IMR-90 (cell line): ENCODE measurements around the gene KCNJ10. TPM values are rescaled to one million over a fixed set of nuclear protein-coding genes. Genes with fewer than 3 reads are reported as not detected.

Experiments
- ATAC-seq: fragments of 200-7000 bp; cut with Tn5 transposase; 2 replicates; pipeline ENCODE4 v1.9.1; 2020; ENCODE audit warnings: low read depth, mild to moderate bottlenecking, moderate library complexity
- BruUV-seq: library from RNA; stranded (reverse); fragments of 400-500 nt; replicated peaks from 2 replicates; lab custom pipeline; 2021; lab: Mats Ljungman, UMichigan
- CTCF ChIA-PET: fragments of 300-600 bp; formaldehyde crosslinking; extraction: SDS; loops from one replicate; lab custom pipeline; 2021; ENCODE audit warnings: antibody characterized with exemption; lab: Yijun Ruan, JAX
- POLR2A ChIA-PET: fragments of 300-600 bp; sonication (Branson Sonifier 250); formaldehyde crosslinking; loops from one replicate; lab custom pipeline; 2022; ENCODE audit warnings: antibody characterized with exemption; ENCODE audit not compliant: unreplicated experiment; lab: Charles Lee
- DNase-seq: peaks from one replicate; pipeline ENCODE4 v3.0.0; 2013
- H2AFZ ChIP-seq: replicated peaks from 2 replicates; pipeline ENCODE3; 2013; ENCODE audit warnings: low read length, mild to moderate bottlenecking; ENCODE audit not compliant: poor library complexity
- H2AK5ac ChIP-seq: 2 replicates; pipeline ENCODE4 v1.6.1; 2013; ENCODE audit warnings: low read depth, low read length, inconsistent platforms
- H2AK9ac ChIP-seq: replicated peaks from 2 replicates; pipeline ENCODE3; 2013; ENCODE audit warnings: mild to moderate bottlenecking, low read depth, low read length, moderate library complexity; ENCODE audit not compliant: poor library complexity
- H2BK120ac ChIP-seq: 2 replicates; pipeline ENCODE4 v1.6.1; 2013; ENCODE audit warnings: low read depth, low read length, inconsistent platforms
- H2BK15ac ChIP-seq: 3 replicates; pipeline ENCODE4 v1.6.1; 2013; ENCODE audit warnings: low read depth, low read length, inconsistent platforms
- H2BK20ac ChIP-seq: 2 replicates; pipeline ENCODE4 v1.6.1; 2013; ENCODE audit warnings: low read depth, mild to moderate bottlenecking, inconsistent platforms, low read length, moderate library complexity
- H2BK5ac ChIP-seq: 2 replicates; pipeline ENCODE4 v1.6.1; 2013; ENCODE audit warnings: mild to moderate bottlenecking, low read depth, low read length, inconsistent platforms; ENCODE audit not compliant: poor library complexity, severe bottlenecking
- H3K14ac ChIP-seq: replicated peaks from 2 replicates; pipeline ENCODE4 v1.6.1; 2013; ENCODE audit warnings: low read depth, low read length, inconsistent platforms
- H3K18ac ChIP-seq: 2 replicates; pipeline ENCODE4 v1.6.1; 2013; ENCODE audit warnings: low read depth, low read length, control low read depth
- H3K23ac ChIP-seq: 2 replicates; pipeline ENCODE4 v1.6.1; 2013; ENCODE audit warnings: low read depth, low read length, inconsistent platforms
- H3K27ac ChIP-seq: 2 replicates; pipeline ENCODE4 v1.5.1; 2013; ENCODE audit warnings: mild to moderate bottlenecking, control low read depth, low read length; ENCODE audit not compliant: insufficient read depth
- H3K27me3 ChIP-seq: 2 replicates; pipeline ENCODE4 v1.6.1; 2013; ENCODE audit warnings: low read length; ENCODE audit not compliant: control insufficient read depth, insufficient read depth
- H3K36me3 ChIP-seq: 2 replicates; pipeline ENCODE4 v1.6.1; 2013; ENCODE audit warnings: low read length, mixed read lengths; ENCODE audit not compliant: control insufficient read depth, insufficient read depth
- H3K4ac ChIP-seq: 2 replicates; pipeline ENCODE4 v1.6.1; 2013; ENCODE audit warnings: low read depth, low read length, inconsistent platforms
- H3K4me1 ChIP-seq: 2 replicates; pipeline ENCODE4 v1.6.1; 2013; ENCODE audit warnings: low read length, mixed read lengths; ENCODE audit not compliant: control insufficient read depth, insufficient read depth
- H3K4me2 ChIP-seq: 2 replicates; pipeline ENCODE4 v1.6.1; 2013; ENCODE audit warnings: low read depth, mild to moderate bottlenecking, control low read depth, low read length, moderate library complexity
- H3K4me3 ChIP-seq: 2 replicates; pipeline ENCODE4 v1.5.1; 2013; ENCODE audit warnings: low read depth, mild to moderate bottlenecking, control low read depth, low read length, moderate library complexity; ENCODE audit not compliant: insufficient read depth
- H3K56ac ChIP-seq: 2 replicates; pipeline ENCODE4 v1.6.1; 2013; ENCODE audit warnings: low read length, inconsistent platforms; ENCODE audit not compliant: insufficient read depth; ENCODE audit errors: extremely low read depth
- H3K79me1 ChIP-seq, 2 experiments: 2 replicates each; pipeline ENCODE4 v1.6.1; 2013; ENCODE audit warnings: low read length in 2 of 2, inconsistent platforms in 1 of 2, low read depth in 1 of 2
- H3K9ac ChIP-seq: 2 replicates; pipeline ENCODE4 v1.6.1; 2013; ENCODE audit warnings: low read depth, low read length, control low read depth
- H3K9me1 ChIP-seq: 2 replicates; pipeline ENCODE4 v1.6.1; 2013; ENCODE audit warnings: low read length, inconsistent platforms; ENCODE audit not compliant: insufficient read depth
- H3K9me3 ChIP-seq: 2 replicates; pipeline ENCODE4 v1.6.1; 2013; ENCODE audit warnings: low read length; ENCODE audit not compliant: control insufficient read depth, insufficient read depth
- H4K20me1 ChIP-seq: 2 replicates; pipeline ENCODE4 v1.6.1; 2013; ENCODE audit warnings: low read length, inconsistent platforms; ENCODE audit not compliant: insufficient read depth
- H4K5ac ChIP-seq: 2 replicates; pipeline ENCODE4 v1.6.1; 2013; ENCODE audit warnings: mild to moderate bottlenecking, low read depth, low read length, control low read depth
- H4K8ac ChIP-seq, 2 experiments: 2 replicates each; pipeline ENCODE4 v1.6.1; 2013; ENCODE audit warnings: low read depth in 2 of 2, low read length in 2 of 2, control low read depth in 1 of 2, inconsistent platforms in 1 of 2
- H4K91ac ChIP-seq: 2 replicates; pipeline ENCODE4 v1.6.1; 2013; ENCODE audit warnings: low read depth, low read length, inconsistent platforms; ENCODE audit not compliant: insufficient read depth
- NFE2L2 ChIP-seq: fragments of 150-350 bp; IDR thresholded peaks from 2 replicates; pipeline ENCODE4 v1.6.1; 2016; ENCODE audit warnings: low read depth, mild to moderate bottlenecking, low read length
- WGBS, 2 experiments: methylation state at CpG; one replicate each; pipeline versions ENCODE4 v1.1.5 to v1.1.7; 2013; ENCODE audit warnings: missing lambda C conversion rate in 2 of 2; ENCODE audit not compliant: insufficient read length in 1 of 2; ENCODE audit errors: extremely low coverage in 2 of 2; 5-methylcytosine and 5-hydroxymethylcytosine counted together
- dilution Hi-C: fragments of 300-500 bp; cut with HindIII; formaldehyde crosslinking; loops from one replicate; pipeline ENCODE4 v1.14.3; 2018; ENCODE audit warnings: low sequenced_read_pairs; ENCODE audit not compliant: unreplicated experiment
- in situ Hi-C: fragments of 300-500 bp; cut with MboI; formaldehyde crosslinking; loops from 3 replicates; pipeline ENCODE4 v1.14.3; 2019; ENCODE audit warnings: low sequenced_read_pairs, inconsistent platforms, mixed read lengths
- intact Hi-C: fragments of 100-400 bp; cut with micrococcal nuclease; formaldehyde crosslinking; loops from 2 replicates; pipeline ENCODE4 v1.10.0; 2022
- polyA plus RNA-seq, 3 experiments: library from polyadenylated mRNA; depleted of rRNA; stranded (reverse); fragments of >200 nt; gene quantifications; 2 replicates each; pipeline ENCODE4 v1.2.3, GENCODE V29; 2012; ENCODE audit warnings: low replicate concordance in 1 of 3
- total RNA-seq: library from RNA; depleted of rRNA; stranded (reverse); fragments of >200 nt; gene quantifications from 2 replicates; pipeline ENCODE4 v1.2.3, GENCODE V29; 2012
- TF ChIP-seq, protein P1 (sequence below): fragments of 150-350 bp; IDR thresholded peaks from 2 replicates; pipeline ENCODE4 v1.6.1; 2017; ENCODE audit warnings: mild to moderate bottlenecking, antibody characterized with exemption, low read length, low read depth

Gene KCNJ10
- total and polyA plus RNA-seq, 2 of the 4 experiments (the other 2 are of a cell fraction), result not detected

DNA sequence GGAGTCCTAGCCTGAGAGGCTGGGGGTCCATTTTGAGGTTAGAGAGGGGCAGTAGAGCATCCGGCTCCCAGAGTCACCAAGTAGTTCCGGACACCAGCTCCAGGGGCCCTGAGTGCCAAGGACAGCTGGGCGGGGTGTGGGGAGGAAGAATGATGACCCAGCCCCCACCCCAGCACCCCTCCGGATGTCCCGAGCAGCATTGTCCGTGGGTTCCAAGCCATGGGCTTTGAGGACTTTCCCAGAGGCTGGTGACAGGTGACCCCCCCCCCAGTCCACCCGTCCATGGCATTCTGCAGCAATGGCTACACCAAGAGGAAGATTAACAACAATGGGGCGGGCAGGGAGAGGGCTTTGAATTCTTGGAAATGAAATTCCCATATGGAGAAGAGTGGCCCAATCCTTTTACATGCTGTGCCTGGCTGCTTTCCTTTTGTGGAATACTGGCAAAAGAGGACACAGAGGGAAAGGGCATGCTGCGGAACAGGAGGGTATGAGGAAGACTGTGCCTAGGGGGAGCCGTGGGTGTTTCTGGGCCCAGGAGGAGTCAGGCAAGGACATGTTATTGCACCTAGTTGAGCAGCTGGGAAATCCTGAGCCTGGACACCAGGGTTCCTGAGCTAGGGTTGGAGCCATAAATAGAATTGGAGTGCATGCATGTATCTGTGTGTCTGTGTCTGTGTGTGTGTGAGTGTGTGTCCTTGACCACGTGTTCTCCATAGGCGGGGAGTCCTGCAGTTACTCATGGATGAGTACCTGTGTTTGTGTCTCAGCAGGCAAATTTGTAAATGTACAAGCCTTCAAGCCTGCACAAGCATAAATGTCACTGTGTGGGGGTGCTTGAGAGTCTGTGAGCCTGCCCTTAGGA is 46.6 kb upstream of the KCNJ10 start:
- H2BK20ac ChIP-seq, result no peak overlapping the region
- H4K5ac ChIP-seq, result no peak overlapping the region; the same call in 1 of the 2 replicates
- H3K4me3 ChIP-seq, result no peak overlapping the region
- H3K27me3 ChIP-seq, result peaks cover 46% of the 10 kb centered on the region
- H3K36me3 ChIP-seq, result no peaks in the 10 kb centered on the region
- no peak overlapping the region for H2AFZ ChIP-seq
- no peak overlapping the region for H2BK120ac ChIP-seq
- no peak overlapping the region for H2BK15ac ChIP-seq
- ChIA-PET CTCF (interaction anchor here (0.8 kb wide), 1 partner anchor 15 kb away, joined by 3 read pairs; no protein-coding TSS in a partner anchor), POLR2A (no interaction called here)
- H3K18ac ChIP-seq, result no peak overlapping the region; the same call in 1 of the 2 replicates
- no peaks in the 10 kb centered on the region for H4K20me1 ChIP-seq
- TF ChIP-seq, protein P1, sequence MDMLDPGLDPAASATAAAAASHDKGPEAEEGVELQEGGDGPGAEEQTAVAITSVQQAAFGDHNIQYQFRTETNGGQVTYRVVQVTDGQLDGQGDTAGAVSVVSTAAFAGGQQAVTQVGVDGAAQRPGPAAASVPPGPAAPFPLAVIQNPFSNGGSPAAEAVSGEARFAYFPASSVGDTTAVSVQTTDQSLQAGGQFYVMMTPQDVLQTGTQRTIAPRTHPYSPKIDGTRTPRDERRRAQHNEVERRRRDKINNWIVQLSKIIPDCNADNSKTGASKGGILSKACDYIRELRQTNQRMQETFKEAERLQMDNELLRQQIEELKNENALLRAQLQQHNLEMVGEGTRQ, result peak; percentile 51; the same call in 1 of the 2 replicates
- no peak for TF ChIP-seq NFE2L2
- BruUV-seq, result no TSS peak
- no peak overlapping the region for H3K14ac ChIP-seq
- no peak overlapping the region for H2AK9ac ChIP-seq
- H3K4me1 ChIP-seq, result peaks cover 15% of the 10 kb centered on the region; the same call in 1 of the 2 replicates
- in situ Hi-C loops, result no loop called here
- ATAC-seq, result no peak
- 83% methylated on average over 1 of the region's 12 CpGs; no CpG with 5 or more reads in 1 of the 2 experiments for WGBS, 2 experiments
- H3K79me1 ChIP-seq, result no peaks in the 10 kb centered on the region
- no peak overlapping the region for H3K23ac ChIP-seq
- no peaks in the 10 kb centered on the region for H3K9me3 ChIP-seq
- no peaks in the 10 kb centered on the region; the same call in 1 of the 2 replicates for H3K9me1 ChIP-seq
- H4K91ac ChIP-seq, result peak overlapping the region; percentile 38; the same call in 1 of the 2 replicates
- intact Hi-C loops, result no loop called here
- dilution Hi-C loops, result no loop called here
- peak; percentile 44 for DNase-seq
- no peak overlapping the region for H2AK5ac ChIP-seq
- no peak overlapping the region; the same call in 1 of the 2 replicates for H3K4me2 ChIP-seq
- H3K4ac ChIP-seq, result no peak overlapping the region
- no peak overlapping the region for H3K27ac ChIP-seq
- H3K9ac ChIP-seq, result no peak overlapping the region
- H2BK5ac ChIP-seq, result no peak overlapping the region
- no peak overlapping the region for H3K56ac ChIP-seq
- no peak overlapping the region for H4K8ac ChIP-seq
